ENCODE measurements around the gene MDFI.

Gene MDFI

GRCh38 chr6:41684311-41685180 lies 46.3 kb downstream of the MDFI start:
- Histone ChIP-seq H3K4me1 (ENCODE audit: control insufficient read depth in 2 of 2, insufficient read depth in 2 of 2, low read length in 2 of 2) (peaks cover 13 to 19% of the 10 kb centered on the region in 2 donors), H3K27me3 (ENCODE audit: control insufficient read depth in 2 of 2, insufficient read depth in 2 of 2, low read length in 2 of 2) (no peaks in the 10 kb centered on the region), H3K4me3 (ENCODE audit: low read length in 2 of 2) (no peak overlapping the region), H3K27ac (ENCODE audit: low read depth in 2 of 2, low read length in 2 of 2) (no peak overlapping the region), H3K36me3 (ENCODE audit: control insufficient read depth in 2 of 2, insufficient read depth in 2 of 2, low read length in 2 of 2) (peaks cover 17 to 27% of the 10 kb centered on the region in 2 donors), H3K9ac (ENCODE audit: low read depth in 1 of 2, low read length in 2 of 2) (no peak overlapping the region), H3K9me3 (ENCODE audit: control insufficient read depth in 2 of 2, low read length in 2 of 2) (no peaks in the 10 kb centered on the region)

GRCh38 chr6:41685641-41686380 lies 47.5 kb downstream of the MDFI start:
- Histone ChIP-seq H3K9ac (ENCODE audit: low read depth in 1 of 2, low read length in 2 of 2) (no peak overlapping the region), H3K27me3 (ENCODE audit: control insufficient read depth in 2 of 2, insufficient read depth in 2 of 2, low read length in 2 of 2) (no peaks in the 10 kb centered on the region), H3K9me3 (ENCODE audit: control insufficient read depth in 2 of 2, low read length in 2 of 2) (no peaks in the 10 kb centered on the region), H3K4me3 (ENCODE audit: low read length in 2 of 2) (no peak overlapping the region), H3K27ac (ENCODE audit: low read depth in 2 of 2, low read length in 2 of 2) (no peak overlapping the region), H3K36me3 (ENCODE audit: control insufficient read depth in 2 of 2, insufficient read depth in 2 of 2, low read length in 2 of 2) (peaks cover 21 to 36% of the 10 kb centered on the region in 2 donors), H3K4me1 (ENCODE audit: control insufficient read depth in 2 of 2, insufficient read depth in 2 of 2, low read length in 2 of 2) (peaks cover 13 to 19% of the 10 kb centered on the region in 2 donors)

- Histone ChIP-seq H3K36me3 (ENCODE audit: control insufficient read depth in 2 of 2, insufficient read depth in 2 of 2, low read length in 2 of 2) (peaks cover 24 to 41% of the 10 kb centered on the region in 2 donors), H3K4me1 (ENCODE audit: control insufficient read depth in 2 of 2, insufficient read depth in 2 of 2, low read length in 2 of 2) (peaks cover 9 to 16% of the 10 kb centered on the region in 2 donors), H3K27ac (ENCODE audit: low read depth in 2 of 2, low read length in 2 of 2) (peak overlapping the region in 1 of 2 donors; percentile 23)
Observed at GRCh38 chr6:41687501-41688175, 49.4 kb downstream of the MDFI start.

GRCh38 chr6:41688256-41688965 lies 50.1 kb downstream of the MDFI start:
- Histone ChIP-seq H3K4me3 (ENCODE audit: low read length in 2 of 2) (no peak overlapping the region), H3K4me1 (ENCODE audit: control insufficient read depth in 2 of 2, insufficient read depth in 2 of 2, low read length in 2 of 2) (peaks cover 3 to 9% of the 10 kb centered on the region in 2 donors), H3K36me3 (ENCODE audit: control insufficient read depth in 2 of 2, insufficient read depth in 2 of 2, low read length in 2 of 2) (peaks cover 24 to 41% of the 10 kb centered on the region in 2 donors), H3K9ac (ENCODE audit: low read depth in 1 of 2, low read length in 2 of 2) (no peak overlapping the region), H3K27ac (ENCODE audit: low read depth in 2 of 2, low read length in 2 of 2) (no peak overlapping the region), H3K27me3 (ENCODE audit: control insufficient read depth in 2 of 2, insufficient read depth in 2 of 2, low read length in 2 of 2) (no peaks in the 10 kb centered on the region), H3K9me3 (ENCODE audit: control insufficient read depth in 2 of 2, low read length in 2 of 2) (no peaks in the 10 kb centered on the region)

More at GRCh38 chr6:41687501-41688175, 49.4 kb downstream of the MDFI start:
- Histone ChIP-seq H3K27me3 (ENCODE audit: control insufficient read depth in 2 of 2, insufficient read depth in 2 of 2, low read length in 2 of 2) (no peaks in the 10 kb centered on the region), H3K9ac (ENCODE audit: low read depth in 1 of 2, low read length in 2 of 2) (no peak overlapping the region), H3K4me3 (ENCODE audit: low read length in 2 of 2) (no peak overlapping the region), H3K9me3 (ENCODE audit: control insufficient read depth in 2 of 2, low read length in 2 of 2) (no peaks in the 10 kb centered on the region)

GRCh38 chr6:41689171-41690008 lies 51.1 kb downstream of the MDFI start:
- no peaks in the 10 kb centered on the region for H3K27me3 ChIP-seq (ENCODE audit: control insufficient read depth in 2 of 2, insufficient read depth in 2 of 2, low read length in 2 of 2)
- H3K27ac ChIP-seq (ENCODE audit: low read depth in 2 of 2, low read length in 2 of 2) = no peak overlapping the region
- no peak overlapping the region for H3K9ac ChIP-seq (ENCODE audit: low read depth in 1 of 2, low read length in 2 of 2)
- H3K36me3 ChIP-seq (ENCODE audit: control insufficient read depth in 2 of 2, insufficient read depth in 2 of 2, low read length in 2 of 2) = peaks cover 24 to 41% of the 10 kb centered on the region in 2 donors
- no peak overlapping the region for H3K4me3 ChIP-seq (ENCODE audit: low read length in 2 of 2)
- no peaks in the 10 kb centered on the region for H3K9me3 ChIP-seq (ENCODE audit: control insufficient read depth in 2 of 2, low read length in 2 of 2)
- peaks cover 2 to 9% of the 10 kb centered on the region in 2 donors for H3K4me1 ChIP-seq (ENCODE audit: control insufficient read depth in 2 of 2, insufficient read depth in 2 of 2, low read length in 2 of 2)

GRCh38 chr6:41690541-41691330 lies 52.5 kb downstream of the MDFI start:
- H3K27ac ChIP-seq (ENCODE audit: low read depth in 2 of 2, low read length in 2 of 2) = no peak overlapping the region
- H3K9ac ChIP-seq (ENCODE audit: low read depth in 1 of 2, low read length in 2 of 2) = no peak overlapping the region
- peaks cover 19 to 35% of the 10 kb centered on the region in 2 donors for H3K36me3 ChIP-seq (ENCODE audit: control insufficient read depth in 2 of 2, insufficient read depth in 2 of 2, low read length in 2 of 2)
- no peak overlapping the region for H3K4me3 ChIP-seq (ENCODE audit: low read length in 2 of 2)
- peaks cover 2 to 9% of the 10 kb centered on the region in 2 donors for H3K4me1 ChIP-seq (ENCODE audit: control insufficient read depth in 2 of 2, insufficient read depth in 2 of 2, low read length in 2 of 2)
- H3K27me3 ChIP-seq (ENCODE audit: control insufficient read depth in 2 of 2, insufficient read depth in 2 of 2, low read length in 2 of 2) = no peaks in the 10 kb centered on the region
- H3K9me3 ChIP-seq (ENCODE audit: control insufficient read depth in 2 of 2, low read length in 2 of 2) = no peaks in the 10 kb centered on the region

GRCh38 chr6:41691426-41692079 lies 53.3 kb downstream of the MDFI start:
- H3K9ac ChIP-seq (ENCODE audit: low read depth in 1 of 2, low read length in 2 of 2) = no peak overlapping the region

GRCh38 chr6:41692080-41692675 lies 53.9 kb downstream of the MDFI start:
- H3K4me3 ChIP-seq (ENCODE audit: low read length in 2 of 2) = no peak overlapping the region
- H3K27ac ChIP-seq (ENCODE audit: low read depth in 2 of 2, low read length in 2 of 2) = no peak overlapping the region
- H3K4me1 ChIP-seq (ENCODE audit: control insufficient read depth in 2 of 2, insufficient read depth in 2 of 2, low read length in 2 of 2) = peaks cover 2 to 7% of the 10 kb centered on the region in 2 donors
- peaks cover 13 to 26% of the 10 kb centered on the region in 2 donors for H3K36me3 ChIP-seq (ENCODE audit: control insufficient read depth in 2 of 2, insufficient read depth in 2 of 2, low read length in 2 of 2)
- no peaks in the 10 kb centered on the region for H3K9me3 ChIP-seq (ENCODE audit: control insufficient read depth in 2 of 2, low read length in 2 of 2)
- H3K9ac ChIP-seq (ENCODE audit: low read depth in 1 of 2, low read length in 2 of 2) = no peak overlapping the region
- H3K27me3 ChIP-seq (ENCODE audit: control insufficient read depth in 2 of 2, insufficient read depth in 2 of 2, low read length in 2 of 2) = no peaks in the 10 kb centered on the region

More at GRCh38 chr6:41691426-41692079, 53.3 kb downstream of the MDFI start:
- H3K4me3 ChIP-seq (ENCODE audit: low read length in 2 of 2) = no peak overlapping the region
- H3K9me3 ChIP-seq (ENCODE audit: control insufficient read depth in 2 of 2, low read length in 2 of 2) = no peaks in the 10 kb centered on the region
- H3K27ac ChIP-seq (ENCODE audit: low read depth in 2 of 2, low read length in 2 of 2) = no peak overlapping the region
- no peaks in the 10 kb centered on the region for H3K27me3 ChIP-seq (ENCODE audit: control insufficient read depth in 2 of 2, insufficient read depth in 2 of 2, low read length in 2 of 2)
- H3K4me1 ChIP-seq (ENCODE audit: control insufficient read depth in 2 of 2, insufficient read depth in 2 of 2, low read length in 2 of 2) = peaks cover 2 to 9% of the 10 kb centered on the region in 2 donors
- H3K36me3 ChIP-seq (ENCODE audit: control insufficient read depth in 2 of 2, insufficient read depth in 2 of 2, low read length in 2 of 2) = peaks cover 13 to 30% of the 10 kb centered on the region in 2 donors

Measured in mucosa of rectum (tissue), 2 donors.